Tibial nerve (tissue), 3 donors: ENCODE results near the gene BCAP29.

Experiments used
- CTCF ChIP-seq, 5 experiments: fragments of 200-600 bp in 3 of 5; fragments of 450-650 bp in 2 of 5; sonication (generic) in 3 of 5; IDR thresholded peaks; one replicate each; pipeline ENCODE4 v1.5.1; 2016 to 2019; ENCODE audit warnings: antibody characterized with exemption in 5 of 5, mild to moderate bottlenecking in 3 of 5, moderate library complexity in 2 of 5
- POLR2A ChIP-seq, 2 donors: fragments of 450-650 bp; IDR thresholded peaks; one replicate each; pipeline ENCODE4 v1.6.1; 2017; ENCODE audit warnings: antibody characterized with exemption in 2 of 2, mild to moderate bottlenecking in 2 of 2, moderate library complexity in 2 of 2

DNA sequence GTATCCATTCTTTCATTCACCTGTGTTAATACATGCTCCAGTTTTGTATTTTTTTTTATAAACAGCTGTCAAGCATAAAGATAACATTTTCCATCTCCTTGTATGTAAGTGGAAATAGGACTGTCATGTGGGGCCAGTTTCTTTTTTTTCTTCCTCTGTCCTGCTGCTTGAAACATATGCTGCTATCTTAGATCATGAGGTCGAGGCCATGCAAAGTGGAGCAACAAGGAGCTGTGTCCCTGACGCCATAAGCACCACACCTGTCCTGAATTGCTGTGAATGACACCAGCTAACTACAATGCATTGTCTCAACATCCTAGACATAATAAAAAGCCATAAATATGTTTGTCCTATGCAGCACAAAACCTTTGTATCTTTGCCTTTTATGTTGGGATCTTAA is 42.8 kb downstream of the BCAP29 start:
- no peak for TF ChIP-seq CTCF (IDR thresholded peaks at IDR 0.05)
- no peak for TF ChIP-seq POLR2A (IDR thresholded peaks at IDR 0.05)
